ENCODE data around the gene EEF1B2.

DNA sequence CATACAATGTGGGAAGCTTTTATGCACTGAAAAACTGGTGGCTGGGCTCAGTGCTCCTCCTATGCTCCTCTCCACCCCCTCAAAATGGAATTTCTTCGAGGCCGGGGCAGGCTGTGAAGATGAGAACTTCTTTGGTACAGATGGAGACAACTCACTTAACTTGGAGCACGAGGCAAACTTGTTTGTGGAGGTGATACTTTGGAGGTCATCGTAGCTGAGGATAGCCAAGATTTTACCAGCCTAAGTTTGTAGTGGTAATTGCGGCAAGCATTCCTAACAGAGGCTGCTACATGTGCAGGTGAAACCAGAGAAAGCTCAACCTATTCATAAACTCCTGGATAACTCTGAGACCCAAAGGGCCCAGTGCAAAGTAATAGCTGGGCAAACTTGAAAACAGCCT lies 14.0 kb upstream of the EEF1B2 start:
- TF ChIP-seq GATA2 (IDR thresholded peaks at IDR 0.05; ENCODE audit: low read depth, low read length), result no peak
- TF ChIP-seq GATA3 (IDR thresholded peaks at IDR 0.05; ENCODE audit: low read depth, low read length), result no peak

Measured in SH-SY5Y (cell line).